ENCODE measurements around the gene DECR2.

GRCh38 chr16:460787-461186 is 59.1 kb downstream of the DECR2 start:
- TF ChIP-seq, protein P1, sequence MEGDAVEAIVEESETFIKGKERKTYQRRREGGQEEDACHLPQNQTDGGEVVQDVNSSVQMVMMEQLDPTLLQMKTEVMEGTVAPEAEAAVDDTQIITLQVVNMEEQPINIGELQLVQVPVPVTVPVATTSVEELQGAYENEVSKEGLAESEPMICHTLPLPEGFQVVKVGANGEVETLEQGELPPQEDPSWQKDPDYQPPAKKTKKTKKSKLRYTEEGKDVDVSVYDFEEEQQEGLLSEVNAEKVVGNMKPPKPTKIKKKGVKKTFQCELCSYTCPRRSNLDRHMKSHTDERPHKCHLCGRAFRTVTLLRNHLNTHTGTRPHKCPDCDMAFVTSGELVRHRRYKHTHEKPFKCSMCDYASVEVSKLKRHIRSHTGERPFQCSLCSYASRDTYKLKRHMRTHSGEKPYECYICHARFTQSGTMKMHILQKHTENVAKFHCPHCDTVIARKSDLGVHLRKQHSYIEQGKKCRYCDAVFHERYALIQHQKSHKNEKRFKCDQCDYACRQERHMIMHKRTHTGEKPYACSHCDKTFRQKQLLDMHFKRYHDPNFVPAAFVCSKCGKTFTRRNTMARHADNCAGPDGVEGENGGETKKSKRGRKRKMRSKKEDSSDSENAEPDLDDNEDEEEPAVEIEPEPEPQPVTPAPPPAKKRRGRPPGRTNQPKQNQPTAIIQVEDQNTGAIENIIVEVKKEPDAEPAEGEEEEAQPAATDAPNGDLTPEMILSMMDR (IDR thresholded peaks at IDR 0.05), result no peak
- no peak for TF ChIP-seq POLR2A (IDR thresholded peaks at IDR 0.05)
